Liver (tissue), 3 donors: ENCODE measurements around the gene PPP6R1.

Source experiments
- JUND ChIP-seq, 2 donors: IDR thresholded peaks; 2 replicates each; pipeline ENCODE4 v1.6.1; 2016; ENCODE audit warnings: antibody characterized with exemption in 2 of 2
- YY1 ChIP-seq: IDR thresholded peaks from 2 replicates; pipeline ENCODE4 v1.6.1; 2016; ENCODE audit warnings: antibody characterized with exemption, mild to moderate bottlenecking
- TF ChIP-seq, protein P1 (sequence below): fragments of 150-350 bp; IDR thresholded peaks from 2 replicates; pipeline ENCODE4 v1.5.1; 2017; ENCODE audit warnings: improper control_type of control experiment, low read depth, low read length; ENCODE audit not compliant: missing input control
- donor health status: healthy.
- donor health status: healthy.

DNA sequence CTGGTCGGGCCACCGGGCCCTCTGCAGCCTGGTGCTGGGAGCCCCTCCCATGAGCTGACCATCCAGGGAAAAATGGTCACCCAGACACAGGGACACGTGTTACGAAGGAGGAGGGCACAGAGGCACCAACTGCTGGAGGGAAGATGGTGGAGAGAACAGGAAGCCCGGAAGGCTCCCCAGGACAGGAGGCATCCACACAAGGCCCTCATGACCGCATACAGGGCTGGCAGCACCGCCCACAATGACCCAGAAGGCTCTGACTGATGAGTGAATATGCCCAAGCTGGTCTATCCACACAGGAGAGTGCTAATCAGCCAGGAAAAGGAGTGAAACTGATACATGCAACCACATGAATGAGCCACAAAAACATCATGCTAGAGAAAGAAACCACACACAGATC lies 16.3 kb downstream of the PPP6R1 start:
- TF ChIP-seq, protein P1, sequence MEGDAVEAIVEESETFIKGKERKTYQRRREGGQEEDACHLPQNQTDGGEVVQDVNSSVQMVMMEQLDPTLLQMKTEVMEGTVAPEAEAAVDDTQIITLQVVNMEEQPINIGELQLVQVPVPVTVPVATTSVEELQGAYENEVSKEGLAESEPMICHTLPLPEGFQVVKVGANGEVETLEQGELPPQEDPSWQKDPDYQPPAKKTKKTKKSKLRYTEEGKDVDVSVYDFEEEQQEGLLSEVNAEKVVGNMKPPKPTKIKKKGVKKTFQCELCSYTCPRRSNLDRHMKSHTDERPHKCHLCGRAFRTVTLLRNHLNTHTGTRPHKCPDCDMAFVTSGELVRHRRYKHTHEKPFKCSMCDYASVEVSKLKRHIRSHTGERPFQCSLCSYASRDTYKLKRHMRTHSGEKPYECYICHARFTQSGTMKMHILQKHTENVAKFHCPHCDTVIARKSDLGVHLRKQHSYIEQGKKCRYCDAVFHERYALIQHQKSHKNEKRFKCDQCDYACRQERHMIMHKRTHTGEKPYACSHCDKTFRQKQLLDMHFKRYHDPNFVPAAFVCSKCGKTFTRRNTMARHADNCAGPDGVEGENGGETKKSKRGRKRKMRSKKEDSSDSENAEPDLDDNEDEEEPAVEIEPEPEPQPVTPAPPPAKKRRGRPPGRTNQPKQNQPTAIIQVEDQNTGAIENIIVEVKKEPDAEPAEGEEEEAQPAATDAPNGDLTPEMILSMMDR = no peak
- TF ChIP-seq JUND (IDR thresholded peaks at IDR 0.05) (no peak), YY1 (no peak)
